ENCODE results near the gene BUB1B. TPM values are rescaled to one million over a fixed set of nuclear protein-coding genes. Genes with fewer than 3 reads are reported as not detected.
A peak's percentile ranks its signal among the peaks of the same experiment; 100 is the strongest.

BUB1B gene
- total RNA-seq, 1 experiment from 2014 or later = 105 TPM

DNA sequence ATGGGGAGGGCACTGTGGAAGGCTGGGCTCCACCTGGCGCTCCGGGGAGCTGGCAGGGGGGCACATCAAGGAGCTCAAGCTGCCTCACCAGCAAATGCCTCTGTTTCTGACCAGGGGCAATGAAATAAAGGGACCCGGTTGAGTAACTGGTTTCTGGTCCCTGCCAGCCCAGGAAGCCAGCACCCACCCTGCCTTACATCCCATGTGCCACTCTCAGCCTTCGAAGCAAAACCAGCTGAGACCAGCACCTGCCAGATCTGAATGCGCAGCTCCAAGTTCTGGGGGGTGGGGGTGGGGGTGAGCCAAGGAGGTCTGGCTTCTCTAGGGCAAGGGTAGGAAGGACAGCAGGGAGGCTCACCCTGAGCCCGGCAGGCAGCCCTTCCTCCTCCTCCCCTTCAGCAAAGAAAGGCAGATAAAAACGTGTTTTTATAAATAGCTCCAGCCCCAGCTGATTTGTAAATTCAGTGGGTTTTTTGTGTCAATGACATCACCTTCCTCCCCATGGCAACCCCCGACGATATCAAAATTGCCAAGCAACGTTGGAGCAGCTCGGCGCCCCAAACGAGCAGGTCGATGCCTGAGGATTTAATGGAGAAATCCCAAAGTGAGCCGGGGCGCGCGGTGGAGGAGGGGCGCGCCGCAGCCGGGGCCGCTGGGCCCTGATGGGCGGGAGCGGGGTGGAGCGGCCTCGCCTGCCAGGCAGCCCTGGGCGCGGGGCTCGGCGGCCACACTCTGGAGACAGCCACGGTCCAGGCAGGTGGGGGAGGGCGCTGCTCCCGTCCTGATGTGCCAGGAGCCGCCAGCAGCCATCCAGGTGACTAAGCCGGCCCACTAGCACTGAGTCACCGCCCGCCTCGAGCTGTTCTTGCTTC lies 77.9 kb downstream of the BUB1B start, which contains the start of gene PAK6:
TSS of gene PAK6 (plus strand) at position 532 of the 872 bp plus-strand sequence. CDS start 25,723 bp downstream, outside the sequence.
- H3K9me3 ChIP-seq (replicated peaks) = no peaks in the 10 kb centered on the region
- H3K4me3 ChIP-seq = peak within 1 kb of the TSS; percentile 39
- DNase-seq = peak in 1 of 2 experiments; percentile 40
- peaks cover 14% of the 10 kb centered on the region for H3K27me3 ChIP-seq
- H3K4me1 ChIP-seq = peaks cover 4% of the 10 kb centered on the region; the same call in 1 of the 2 replicates
- no peak within 1 kb of the TSS for H3K27ac ChIP-seq
- H3K36me3 ChIP-seq = no peaks in the 10 kb centered on the region

DNA sequence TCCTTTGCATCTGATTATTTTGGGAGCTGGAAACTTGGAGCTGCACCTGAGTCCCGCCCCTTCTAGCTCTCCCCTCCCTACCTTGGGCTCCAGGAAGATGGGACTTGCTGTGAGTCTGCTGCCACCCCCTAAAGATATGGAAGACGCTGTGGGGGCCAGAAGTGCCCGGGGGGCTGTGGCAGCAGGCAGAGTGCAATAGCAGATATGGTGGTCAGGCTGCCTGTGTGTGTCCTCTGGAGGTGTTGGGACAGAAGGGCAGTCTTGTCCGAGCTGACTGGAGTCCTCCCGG lies 78.5 kb downstream of the BUB1B start:
- peaks cover 14% of the 10 kb centered on the region for H3K27me3 ChIP-seq

DNA sequence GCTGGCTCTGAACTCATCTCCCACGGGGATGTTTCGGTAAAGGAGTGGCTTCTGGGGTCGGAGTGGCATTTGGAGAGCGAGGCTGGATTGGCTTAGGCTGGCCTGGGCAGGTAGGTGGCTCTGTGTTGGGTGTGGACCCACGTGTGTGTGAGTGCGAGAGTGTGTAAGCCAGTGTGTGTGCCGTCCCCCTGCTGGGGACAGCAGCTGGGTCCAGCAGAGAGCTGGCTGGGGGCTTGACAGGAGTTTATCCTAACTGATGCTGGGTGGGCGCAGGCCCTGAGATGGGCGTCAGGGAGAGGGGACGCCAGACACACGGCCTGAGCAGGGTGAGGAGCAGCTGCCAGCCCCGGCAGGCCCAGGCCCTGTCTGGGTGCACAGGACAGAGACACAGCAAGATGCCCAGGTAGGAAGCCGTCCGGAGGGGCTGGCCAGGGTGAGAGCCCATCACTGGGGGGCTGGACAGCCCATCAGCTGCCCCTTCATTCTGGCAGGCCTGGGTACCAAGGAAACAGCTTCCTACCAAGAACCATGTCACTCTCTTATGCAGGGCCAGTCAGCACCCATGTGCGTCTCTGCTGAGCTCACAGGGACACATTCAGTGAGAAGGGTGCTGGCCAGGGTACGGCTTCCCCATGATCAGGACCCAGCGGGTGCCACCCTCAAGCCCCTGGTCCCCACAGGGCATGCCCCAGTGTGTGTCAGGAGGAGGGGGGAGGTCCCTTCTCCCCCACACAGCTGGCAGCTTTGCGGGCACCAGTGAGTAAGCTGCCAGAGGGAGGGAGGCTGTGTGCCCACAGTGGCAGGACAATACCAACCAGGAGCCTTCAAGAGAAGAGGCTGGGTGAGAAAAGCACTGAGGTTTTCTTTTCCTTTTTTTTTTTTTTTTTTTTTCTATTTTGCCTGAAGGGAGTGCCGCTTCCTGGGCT lies 79.1 kb downstream of the BUB1B start:
- Histone ChIP-seq H3K4me1 (no peaks in the 10 kb centered on the region), H3K36me3 (no peaks in the 10 kb centered on the region), H3K27ac (no peak overlapping the region), H3K4me3 (no peak overlapping the region; the same call in 1 of the 2 replicates), H3K9me3 (replicated peaks) (no peaks in the 10 kb centered on the region), H3K27me3 (peaks cover 14% of the 10 kb centered on the region)
- DNase-seq = no peak

More for the DNA sequence above, 78.5 kb downstream of the BUB1B start:
- H3K4me1 ChIP-seq = peaks cover under 1% of the 10 kb centered on the region; the same call in 1 of the 2 replicates
- no peak overlapping the region for H3K27ac ChIP-seq
- no peak for DNase-seq
- H3K4me3 ChIP-seq = peak overlapping the region; percentile 39
- no peaks in the 10 kb centered on the region for H3K9me3 ChIP-seq (replicated peaks)
- no peaks in the 10 kb centered on the region for H3K36me3 ChIP-seq

DNA sequence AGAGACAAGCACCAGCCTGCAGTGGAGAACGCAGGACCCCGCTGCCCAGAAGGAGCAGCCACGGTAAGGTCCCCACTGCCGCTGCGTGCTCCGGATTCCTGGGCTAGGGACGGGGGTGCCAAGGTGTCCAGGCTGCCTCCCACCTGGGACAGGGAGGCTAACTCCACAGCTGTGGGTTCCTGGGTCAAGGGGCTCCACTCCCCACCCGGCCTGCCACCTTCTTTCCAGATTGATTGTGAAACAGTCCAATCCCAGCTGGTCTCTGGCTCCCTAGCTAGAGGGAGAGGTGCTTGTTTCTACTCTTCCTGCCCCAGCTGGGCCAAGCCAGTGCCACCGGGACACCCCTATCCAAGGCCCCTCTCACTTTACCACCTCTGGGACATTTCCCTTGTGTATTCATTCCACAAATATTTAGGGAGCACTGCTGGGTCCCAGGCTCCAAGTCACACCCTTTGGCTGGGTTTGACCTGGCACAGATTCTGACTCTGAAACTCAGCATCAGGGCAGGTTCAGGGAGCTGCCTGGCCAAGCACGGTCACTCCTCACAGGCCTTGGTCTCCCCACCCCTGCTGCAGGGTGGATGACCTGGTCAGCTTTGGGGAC lies 79.9 kb downstream of the BUB1B start:
- DNase-seq = no peak
- Histone ChIP-seq H3K27ac (no peak overlapping the region), H3K36me3 (no peaks in the 10 kb centered on the region), H3K9me3 (replicated peaks) (no peaks in the 10 kb centered on the region), H3K27me3 (peaks cover 14% of the 10 kb centered on the region), H3K4me1 (no peaks in the 10 kb centered on the region), H3K4me3 (no peak overlapping the region)

DNA sequence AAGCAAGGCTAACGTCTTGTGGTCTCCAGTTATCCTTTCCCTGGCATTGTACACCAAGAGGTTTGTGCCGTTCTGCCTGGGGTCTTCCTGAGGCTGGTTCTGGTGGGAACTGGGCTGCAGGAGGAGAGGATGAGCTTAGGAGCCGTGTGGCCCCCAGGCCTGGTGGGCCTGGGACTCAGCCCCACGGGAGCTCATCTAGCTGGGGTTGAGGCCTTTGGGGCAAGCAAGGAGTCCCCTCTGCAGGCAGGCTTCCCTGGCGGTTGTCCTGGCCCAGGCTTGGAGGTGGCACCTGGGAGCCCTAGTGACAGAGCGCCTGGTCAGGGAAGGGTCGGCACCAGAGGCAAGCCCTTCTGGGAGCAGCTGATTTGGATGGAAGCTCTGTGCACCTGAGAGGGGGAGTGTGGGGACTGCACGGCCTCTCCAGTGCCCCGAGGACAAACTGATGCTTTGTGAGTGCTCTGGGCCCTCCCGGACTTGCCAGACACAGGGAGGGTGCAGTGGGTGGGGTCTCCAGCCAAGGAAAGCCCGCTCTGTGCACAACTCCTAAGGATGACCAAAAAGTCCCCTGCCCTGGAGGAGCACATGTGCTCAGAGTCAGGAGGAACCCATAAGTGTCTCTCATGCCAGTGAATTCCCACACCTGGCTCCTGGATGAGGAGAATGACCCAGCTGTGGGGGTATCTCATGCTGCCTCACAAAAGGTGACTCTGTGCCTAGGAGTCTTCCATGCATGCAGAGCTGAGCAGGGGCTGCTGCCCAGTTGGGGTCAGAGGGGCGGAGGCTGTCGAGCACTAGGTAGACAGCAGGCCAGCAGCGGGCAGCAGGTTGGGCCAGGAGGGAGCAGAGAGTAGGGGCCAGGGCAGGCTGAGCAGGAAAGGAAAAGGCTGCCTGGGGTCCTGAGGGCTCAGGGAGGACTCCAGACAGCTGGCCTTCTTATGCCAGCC lies 80.7 kb downstream of the BUB1B start:
- Histone ChIP-seq H3K4me1 (no peaks in the 10 kb centered on the region), H3K27ac (no peak overlapping the region), H3K4me3 (no peak overlapping the region), H3K27me3 (peaks cover 14% of the 10 kb centered on the region), H3K9me3 (replicated peaks) (no peaks in the 10 kb centered on the region), H3K36me3 (no peaks in the 10 kb centered on the region)
- no peak for DNase-seq

DNA sequence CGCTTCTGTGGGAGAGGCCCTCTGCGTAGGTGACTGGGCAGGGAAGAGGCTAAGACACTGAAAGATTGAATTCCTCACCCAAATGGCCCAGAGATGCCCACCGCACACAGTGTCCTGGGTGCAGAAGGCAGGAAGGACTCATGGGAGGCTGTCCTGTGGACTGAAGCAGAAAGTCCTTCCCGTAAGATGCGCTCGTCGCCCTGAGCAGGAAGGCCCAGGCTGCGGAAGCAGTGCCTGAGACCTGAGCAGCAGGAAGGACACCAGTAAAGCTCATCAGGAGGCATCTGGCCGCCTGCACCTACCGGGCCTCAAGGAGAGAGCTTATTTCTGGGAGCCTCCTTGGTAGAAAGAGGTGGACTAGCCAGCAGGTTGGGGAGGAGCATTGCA lies 81.3 kb downstream of the BUB1B start:
- Histone ChIP-seq H3K9me3 (replicated peaks) (no peaks in the 10 kb centered on the region), H3K36me3 (no peaks in the 10 kb centered on the region), H3K4me1 (no peaks in the 10 kb centered on the region), H3K4me3 (no peak overlapping the region), H3K27ac (no peak overlapping the region), H3K27me3 (peaks cover 14% of the 10 kb centered on the region)
- DNase-seq = no peak

DNA sequence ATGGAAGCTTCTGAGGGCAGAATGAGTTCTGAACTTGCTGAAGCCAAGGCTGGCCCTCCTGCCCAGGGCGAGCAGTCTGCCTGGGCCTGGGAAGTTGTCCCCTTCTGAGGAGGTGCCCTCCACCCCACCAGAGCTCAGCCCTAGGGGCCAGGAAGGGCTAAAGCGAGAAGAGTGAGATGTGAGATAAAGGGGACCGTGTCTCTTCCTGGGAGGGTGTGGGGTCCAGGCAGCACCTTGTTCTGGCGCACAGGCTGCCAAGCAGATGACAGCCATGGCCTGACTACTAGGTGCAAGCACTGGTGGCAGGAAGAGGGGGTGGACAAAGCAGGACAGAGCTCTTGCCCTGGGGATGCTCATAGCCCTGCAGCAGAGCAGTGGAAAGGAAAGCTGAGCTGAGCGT lies 81.7 kb downstream of the BUB1B start:
- Histone ChIP-seq H3K36me3 (no peaks in the 10 kb centered on the region), H3K4me1 (no peaks in the 10 kb centered on the region), H3K27ac (no peak overlapping the region), H3K9me3 (replicated peaks) (no peaks in the 10 kb centered on the region), H3K4me3 (no peak overlapping the region), H3K27me3 (peaks cover 14% of the 10 kb centered on the region)
- DNase-seq = no peak

DNA sequence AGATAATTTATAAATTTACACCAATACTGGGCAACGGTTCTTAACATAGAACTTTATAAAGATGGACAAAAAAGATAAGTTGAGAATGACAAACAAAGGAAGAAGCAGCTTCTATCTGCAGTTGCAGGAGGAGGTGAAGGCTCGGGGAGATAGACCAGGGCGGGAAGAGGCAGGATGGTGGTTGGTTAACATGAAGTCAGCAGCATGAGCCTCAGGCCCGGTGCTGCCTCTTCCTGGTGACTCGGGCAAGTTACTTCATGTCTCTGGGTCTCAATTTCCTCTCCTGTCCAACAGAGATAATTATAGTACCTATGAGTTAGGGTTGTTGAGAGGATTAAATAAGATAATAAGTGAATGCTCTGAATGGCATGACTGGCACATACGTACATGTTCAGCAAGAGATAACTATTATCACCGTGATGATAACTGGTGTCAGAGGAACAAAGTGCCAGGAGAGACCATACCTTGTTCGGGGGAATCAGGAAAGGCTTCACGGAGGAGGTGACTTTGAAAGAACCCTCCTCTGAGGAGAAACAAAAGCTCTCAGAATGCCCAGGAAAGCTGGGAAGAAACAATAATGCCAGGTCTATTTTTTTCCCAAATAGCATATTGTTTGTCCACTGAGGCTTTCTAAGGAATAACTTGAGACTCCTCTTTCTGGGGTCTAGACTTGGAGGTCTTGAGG lies 82.4 kb downstream of the BUB1B start:
- H3K4me3 ChIP-seq = no peak overlapping the region
- DNase-seq = no peak
- no peak overlapping the region for H3K27ac ChIP-seq
- no peaks in the 10 kb centered on the region for H3K36me3 ChIP-seq
- H3K4me1 ChIP-seq = no peaks in the 10 kb centered on the region; the same call in 1 of the 2 replicates
- H3K9me3 ChIP-seq (replicated peaks) = no peaks in the 10 kb centered on the region
- peaks cover 14% of the 10 kb centered on the region for H3K27me3 ChIP-seq

DNA sequence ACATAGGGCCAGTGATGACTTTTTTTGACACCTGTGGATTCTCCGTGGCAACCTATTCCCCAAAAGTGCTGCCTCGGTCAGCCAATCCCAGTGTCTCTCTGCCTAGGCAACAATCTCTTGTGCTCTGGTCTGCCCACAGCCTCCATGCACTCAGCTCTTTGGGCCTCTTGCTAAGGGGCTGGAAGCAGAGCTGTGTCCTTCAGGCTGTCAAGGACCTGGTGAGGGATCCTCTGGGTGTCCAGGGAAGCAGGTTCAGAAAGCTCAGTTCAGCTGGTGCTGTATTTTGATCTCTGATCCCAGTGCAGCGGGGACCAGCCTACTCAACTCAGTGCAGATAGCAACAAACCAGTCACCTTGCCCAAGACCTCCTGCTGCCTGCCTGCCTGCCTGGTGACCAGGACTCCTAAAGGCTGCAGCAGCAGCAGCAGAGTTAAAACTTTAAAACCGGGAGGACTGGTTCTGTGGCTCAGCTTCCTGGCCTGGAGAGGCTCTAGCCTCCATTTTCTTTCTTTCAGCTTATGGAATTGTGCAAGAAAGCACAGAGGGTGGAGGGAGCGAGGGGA lies 84.2 kb downstream of the BUB1B start:
- H3K36me3 ChIP-seq = no peaks in the 10 kb centered on the region
- no peak for DNase-seq
- no peak overlapping the region for H3K4me3 ChIP-seq
- H3K27ac ChIP-seq = no peak overlapping the region
- H3K4me1 ChIP-seq = peaks cover 13% of the 10 kb centered on the region
- H3K27me3 ChIP-seq = peaks cover 7% of the 10 kb centered on the region
- H3K9me3 ChIP-seq (replicated peaks) = no peaks in the 10 kb centered on the region

DNA sequence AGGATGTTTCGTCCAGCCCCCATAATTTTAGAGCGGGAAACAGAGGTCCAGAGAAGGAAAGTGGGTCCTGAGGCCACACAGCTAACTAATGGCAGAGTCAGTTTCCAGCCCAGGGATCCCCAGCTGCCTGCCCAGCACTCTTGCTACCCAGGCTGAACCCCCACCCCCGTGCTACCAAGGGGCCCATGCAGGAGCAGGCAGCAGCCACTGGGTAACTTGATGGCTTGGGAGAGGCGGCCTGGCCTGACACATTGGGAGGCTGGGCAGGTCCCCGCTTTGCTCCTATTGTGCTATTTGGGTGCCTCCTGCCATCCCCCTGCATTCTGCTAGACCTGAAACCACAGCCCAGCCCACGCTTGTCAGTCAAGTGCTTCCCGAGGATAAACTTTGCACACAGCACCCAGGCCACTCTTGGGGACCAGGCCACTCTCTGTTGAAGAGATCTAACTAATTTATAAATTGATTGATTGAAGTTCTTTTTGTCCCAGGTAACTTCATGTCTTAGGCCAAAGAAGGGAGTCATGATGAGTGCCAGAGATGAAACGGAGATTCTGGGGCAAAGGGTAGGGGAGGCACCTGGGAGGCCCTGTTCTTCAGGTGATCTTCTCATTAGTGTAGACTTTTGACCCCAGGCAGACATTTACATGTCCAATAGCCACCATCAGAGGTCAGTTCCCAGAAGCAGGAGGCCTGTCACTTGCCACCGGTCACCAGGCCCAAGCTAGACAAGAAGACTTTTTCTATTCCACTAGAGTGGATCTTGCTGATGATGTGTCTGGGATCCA lies 85.0 kb downstream of the BUB1B start:
- no peaks in the 10 kb centered on the region for H3K9me3 ChIP-seq (replicated peaks)
- DNase-seq = no peak
- H3K27me3 ChIP-seq = 0 out of 2 replicates have a peak, but pooled peaks cover 2% of the 10 kb centered on the region
- no peaks in the 10 kb centered on the region for H3K36me3 ChIP-seq
- H3K4me3 ChIP-seq = no peak overlapping the region
- H3K4me1 ChIP-seq = peaks cover 13% of the 10 kb centered on the region
- H3K27ac ChIP-seq = no peak overlapping the region

DNA sequence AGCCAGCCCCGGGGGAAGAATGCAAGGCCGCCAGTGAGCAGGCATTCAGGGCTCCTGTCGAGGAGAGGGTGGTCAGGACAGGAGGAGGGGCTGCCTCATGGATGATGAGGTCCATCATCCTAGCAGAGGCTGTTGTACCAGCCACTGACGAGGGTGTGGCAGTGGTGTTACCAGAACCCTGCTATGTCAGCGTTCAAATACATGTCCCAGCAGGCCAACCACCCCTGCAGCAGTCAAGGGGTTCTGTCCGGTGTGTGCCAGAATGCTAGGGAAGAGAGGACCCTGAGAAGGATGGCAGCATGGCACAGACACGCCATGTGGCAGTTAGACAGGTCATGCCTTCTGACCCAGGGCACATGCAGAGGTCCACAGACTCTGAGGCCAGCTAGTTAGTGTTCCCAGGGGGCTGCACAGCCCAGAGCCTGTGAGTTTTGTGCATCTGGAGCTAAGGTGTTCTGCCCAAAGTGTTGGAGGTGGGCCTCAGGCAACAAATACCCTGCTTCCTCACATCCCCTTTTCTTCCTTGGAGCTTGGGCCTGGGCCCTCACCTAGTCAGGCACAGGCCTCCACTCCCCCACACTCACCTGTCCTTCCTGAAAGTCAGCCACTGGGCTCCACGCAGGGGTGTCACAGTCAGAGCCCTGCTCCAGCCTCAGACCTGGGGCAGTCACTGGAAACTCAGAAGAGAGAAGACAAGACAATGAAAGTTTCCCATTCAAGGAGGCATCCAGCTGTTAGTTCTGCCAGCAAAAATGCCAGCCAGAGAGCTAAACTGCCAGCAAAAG lies 85.8 kb downstream of the BUB1B start:
- peaks cover 13% of the 10 kb centered on the region for H3K4me1 ChIP-seq
- no peak overlapping the region for H3K27ac ChIP-seq
- no peaks in the 10 kb centered on the region for H3K36me3 ChIP-seq
- no peak overlapping the region for H3K4me3 ChIP-seq
- H3K27me3 ChIP-seq = no peaks in the 10 kb centered on the region
- no peaks in the 10 kb centered on the region for H3K9me3 ChIP-seq (replicated peaks)
- no peak for DNase-seq

DNA sequence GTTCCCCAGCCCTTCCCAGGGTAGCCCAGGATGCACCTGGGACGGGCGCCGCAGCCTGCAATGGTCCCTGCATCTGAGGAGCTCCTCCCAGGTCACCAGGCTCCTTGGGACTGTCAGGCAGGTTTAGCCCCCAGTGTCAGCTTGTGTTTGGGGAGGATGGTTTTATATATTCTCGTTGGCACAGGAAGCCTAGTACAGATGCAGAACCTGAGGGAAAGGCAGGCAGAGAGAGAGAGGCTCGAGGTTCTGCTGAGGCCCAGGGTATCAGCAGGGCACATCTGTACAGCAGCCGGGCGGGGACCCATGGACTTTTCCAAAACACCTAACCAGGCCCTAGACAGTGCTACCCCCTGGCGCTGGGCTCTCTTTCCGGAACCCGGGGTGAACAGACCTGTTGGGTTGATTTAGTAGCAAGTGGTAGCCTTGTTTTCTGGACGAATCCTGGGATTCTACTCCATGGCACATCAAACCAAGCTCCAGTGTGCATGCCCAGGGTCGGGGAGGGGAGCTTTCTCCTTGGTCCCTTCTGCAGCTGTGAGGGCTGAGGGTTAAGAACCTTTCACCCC lies 86.6 kb downstream of the BUB1B start:
- Histone ChIP-seq H3K9me3 (replicated peaks) (no peaks in the 10 kb centered on the region), H3K27me3 (no peaks in the 10 kb centered on the region), H3K36me3 (no peaks in the 10 kb centered on the region), H3K4me1 (peaks cover 13% of the 10 kb centered on the region), H3K27ac (no peak overlapping the region), H3K4me3 (no peak overlapping the region)
- no peak for DNase-seq

All from SJCRH30 (cell line).